CD8-positive, alpha-beta memory T cell (primary cell): ENCODE data around the gene TXNDC2. TPM values are rescaled to one million over a fixed set of nuclear protein-coding genes. Genes with fewer than 3 reads are reported as not detected.

ENCODE experiments used
- CTCF ChIA-PET: fragments of 350-600 bp; sonication (Branson Sonifier 250); formaldehyde crosslinking; loops from one replicate; lab custom pipeline; 2021; ENCODE audit warnings: antibody characterized with exemption; lab: Charles Lee
- POLR2A ChIA-PET: fragments of 350-600 bp; sonication (Branson Sonifier 250); formaldehyde crosslinking; loops from one replicate; lab custom pipeline; 2021; ENCODE audit warnings: antibody characterized with exemption; lab: Charles Lee
- DNase-seq, 5 donors: peaks; one replicate each; pipeline versions ENCODE4 v3.0.0 to v3.0.0-alpha.2; 2020 to 2022; ENCODE audit warnings: mixed read lengths in 1 of 5
- H3K27ac ChIP-seq: one replicate; pipeline ENCODE4 v1.7.0; 2013; ENCODE audit warnings: low read depth, mild to moderate bottlenecking, low read length, moderate library complexity
- H3K27me3 ChIP-seq: 2 replicates; pipeline ENCODE4 v1.7.0; 2013; ENCODE audit warnings: low read length, mild to moderate bottlenecking; ENCODE audit not compliant: insufficient read depth, poor library complexity, severe bottlenecking
- H3K36me3 ChIP-seq: 2 replicates; pipeline ENCODE4 v1.7.0; 2013; ENCODE audit warnings: mild to moderate bottlenecking, low read length, moderate library complexity; ENCODE audit not compliant: insufficient read depth
- H3K4me1 ChIP-seq: 2 replicates; pipeline ENCODE4 v1.7.0; 2013; ENCODE audit warnings: mild to moderate bottlenecking, low read length, moderate library complexity; ENCODE audit not compliant: insufficient read depth
- H3K4me3 ChIP-seq: 2 replicates; pipeline ENCODE4 v1.7.0; 2013; ENCODE audit warnings: mild to moderate bottlenecking, low read length
- H3K9me3 ChIP-seq: 2 replicates; pipeline ENCODE4 v1.7.0; 2013; ENCODE audit warnings: mild to moderate bottlenecking, low read length
- H3K27ac Mint-ChIP-seq, 8 donors: one replicate each; pipeline ENCODE4 v1.8.0; 2020 to 2021; ENCODE audit warnings: mixed read lengths in 8 of 8, mild to moderate bottlenecking in 6 of 8, inconsistent platforms in 3 of 8, moderate library complexity in 3 of 8
- H3K27me3 Mint-ChIP-seq, 2 donors: one replicate each; pipeline ENCODE4 v1.8.0; 2020 to 2021; ENCODE audit warnings: mixed read lengths in 2 of 2, mild to moderate bottlenecking in 1 of 2, moderate library complexity in 1 of 2
- H3K36me3 Mint-ChIP-seq, 3 donors: one replicate each; pipeline ENCODE4 v1.8.0; 2020 to 2021; ENCODE audit warnings: mixed read lengths in 3 of 3, inconsistent platforms in 1 of 3, mild to moderate bottlenecking in 1 of 3
- H3K4me1 Mint-ChIP-seq, 3 donors: one replicate each; pipeline ENCODE4 v1.8.0; 2020 to 2021; ENCODE audit warnings: mixed read lengths in 3 of 3, inconsistent platforms in 1 of 3, mild to moderate bottlenecking in 1 of 3
- H3K4me3 Mint-ChIP-seq, 7 donors: one replicate each; pipeline ENCODE4 v1.8.0; 2020 to 2021; ENCODE audit warnings: mixed read lengths in 7 of 7, mild to moderate bottlenecking in 6 of 7, moderate library complexity in 4 of 7, inconsistent platforms in 2 of 7
- H3K9me3 Mint-ChIP-seq, 5 donors: one replicate each; pipeline ENCODE4 v1.8.0; 2020 to 2022; ENCODE audit warnings: mixed read lengths in 5 of 5, mild to moderate bottlenecking in 3 of 5, moderate library complexity in 2 of 5, inconsistent platforms in 1 of 5
- polyA plus RNA-seq: library from polyadenylated mRNA; unstranded; fragments of 300-500 nt; fragmentation: Illumina TruSeq; gene quantifications from one replicate; pipeline ENCODE4 v1.2.3, GENCODE V29; 2021
- total RNA-seq, 2 experiments: library from RNA; stranded (reverse); gene quantifications; one replicate each; pipeline ENCODE4 v1.2.3, GENCODE V29; 2021

TXNDC2 gene
- total and polyA plus RNA-seq, 3 experiments from 2014 or later: not detected

DNA sequence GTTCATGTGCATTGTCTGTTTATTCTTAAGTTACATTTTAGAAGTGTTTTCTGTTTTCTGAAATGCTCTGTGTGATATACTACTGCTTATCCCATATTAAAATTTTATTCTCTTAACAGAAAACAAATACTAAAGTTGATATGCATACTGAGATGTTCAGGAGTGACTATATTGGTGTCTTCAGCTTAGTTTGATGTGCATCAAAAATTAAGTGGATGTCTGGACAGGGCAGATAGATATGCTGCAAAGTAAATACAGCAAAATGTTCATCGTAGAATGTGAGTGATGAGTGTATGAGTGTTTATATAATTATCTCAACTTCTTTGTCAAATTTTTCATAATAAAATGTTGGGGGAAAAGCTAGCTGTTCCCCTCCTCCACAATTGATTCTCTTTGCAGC lies 41.2 kb downstream of the TXNDC2 start:
- Histone ChIP-seq H3K36me3 (no peaks in the 10 kb centered on the region), H3K4me1 (peaks cover 65% of the 10 kb centered on the region), H3K27me3 (no peaks in the 10 kb centered on the region), H3K27ac (no peak overlapping the region), H3K4me3 (no peak overlapping the region), H3K9me3 (no peaks in the 10 kb centered on the region)
- ChIA-PET CTCF (no interaction called here), POLR2A (interaction anchor here (0.6 kb wide), 1 partner anchor 61 kb away, joined by 5 read pairs; no protein-coding TSS in a partner anchor)
- Mint-ChIP-seq H3K4me1 (peaks cover 15 to 83% (median 65%) of the 10 kb centered on the region in 3 donors), H3K27me3 (no peaks in the 10 kb centered on the region), H3K36me3 (peaks cover 0 to 3% (median 1%) of the 10 kb centered on the region in 3 donors), H3K4me3 (peak overlapping the region in 2 of 7 donors; percentile 0 to 10), H3K9me3 (no peaks in the 10 kb centered on the region), H3K27ac (peak overlapping the region in 2 of 8 donors; percentile 33 to 46)
- no peak for DNase-seq

DNA sequence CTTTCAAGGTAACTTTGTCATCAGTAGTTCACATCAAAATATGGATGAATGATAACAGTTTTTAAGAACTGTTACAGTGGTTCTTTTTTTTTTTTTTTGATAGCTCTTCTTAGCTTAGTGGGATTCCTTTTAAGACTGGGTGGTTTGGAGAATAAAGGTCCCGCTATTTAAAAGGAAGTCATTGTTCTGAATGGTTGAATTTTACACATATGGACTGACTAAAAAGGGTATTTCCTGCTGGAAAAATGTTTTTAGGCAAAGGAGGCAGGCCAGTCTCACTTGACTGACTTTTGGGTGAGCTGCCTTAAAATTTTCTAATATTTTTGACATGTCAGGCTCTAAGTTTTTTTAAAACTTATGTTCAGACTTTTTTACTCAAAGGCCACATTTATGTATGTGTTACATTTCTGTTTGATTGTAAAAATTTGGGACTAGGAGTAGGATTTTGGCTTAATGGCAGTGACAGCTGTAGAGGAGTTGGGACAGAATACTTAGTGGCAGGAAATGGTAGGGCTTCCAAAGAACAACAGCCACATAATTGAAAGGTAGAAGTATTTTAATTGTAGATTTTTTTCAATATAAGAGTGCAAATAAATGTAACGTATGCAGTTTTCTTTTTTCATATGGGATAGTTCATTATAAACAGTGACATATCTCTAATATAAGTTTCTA lies 41.8 kb downstream of the TXNDC2 start:
- Histone ChIP-seq H3K9me3 (no peaks in the 10 kb centered on the region), H3K27ac (no peak overlapping the region), H3K4me3 (no peak overlapping the region), H3K4me1 (peaks cover 60% of the 10 kb centered on the region), H3K36me3 (peaks cover 5% of the 10 kb centered on the region), H3K27me3 (no peaks in the 10 kb centered on the region)
- CTCF ChIA-PET: no interaction called here
- H3K9me3 Mint-ChIP-seq: no peaks in the 10 kb centered on the region
- POLR2A ChIA-PET: interaction anchor here (0.6 to 0.9 kb wide), 2 partner anchors 12 to 62 kb away, joined by 3 to 5 read pairs; no protein-coding TSS in a partner anchor
- H3K36me3 Mint-ChIP-seq: peaks cover 0 to 9% (median 1%) of the 10 kb centered on the region in 3 donors
- H3K4me3 Mint-ChIP-seq: peak overlapping the region in 4 of 7 donors; percentile 3 to 44 (median 9)
- peaks cover 20 to 83% (median 70%) of the 10 kb centered on the region in 3 donors for H3K4me1 Mint-ChIP-seq
- no peaks in the 10 kb centered on the region for H3K27me3 Mint-ChIP-seq
- peak overlapping the region in 3 of 8 donors; percentile 40 to 73 (median 46) for H3K27ac Mint-ChIP-seq
- DNase-seq: no peak

DNA sequence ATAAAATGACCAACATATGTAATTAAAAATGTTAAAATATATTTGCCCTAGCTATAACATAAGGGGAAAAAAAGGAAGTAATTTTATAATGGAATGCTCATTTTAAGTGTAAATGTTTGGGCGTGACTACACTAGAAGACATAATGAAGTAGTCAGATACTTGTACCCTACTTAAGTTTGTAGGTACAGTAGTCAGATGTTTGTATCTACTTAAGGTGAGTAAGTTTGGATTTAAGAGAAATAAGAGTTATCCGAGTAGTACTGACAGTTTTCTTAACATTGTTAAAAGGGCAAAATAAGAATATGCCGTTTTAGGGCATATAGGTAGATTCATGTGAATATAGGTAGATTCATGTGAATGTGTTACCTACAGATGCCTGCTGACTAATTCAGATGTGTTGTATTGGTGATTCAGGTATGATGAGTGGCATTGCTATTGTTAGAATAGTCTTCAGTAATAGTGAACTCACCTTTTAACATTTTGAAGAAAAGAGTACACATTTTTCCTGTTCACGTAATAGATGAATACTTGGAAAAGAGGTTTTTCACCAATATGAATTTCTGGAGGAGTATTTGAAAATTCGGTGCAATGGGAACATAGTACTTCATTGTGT lies 43.0 kb downstream of the TXNDC2 start:
- H3K4me1 Mint-ChIP-seq: peaks cover 29 to 77% (median 77%) of the 10 kb centered on the region in 3 donors
- DNase-seq: no peak
- no peaks in the 10 kb centered on the region for H3K27me3 Mint-ChIP-seq
- H3K36me3 Mint-ChIP-seq: peaks cover 0 to 21% (median 4%) of the 10 kb centered on the region in 3 donors
- peak overlapping the region in 4 of 7 donors; percentile 1 to 63 (median 6) for H3K4me3 Mint-ChIP-seq
- no peaks in the 10 kb centered on the region for H3K9me3 ChIP-seq
- no peaks in the 10 kb centered on the region for H3K27me3 ChIP-seq
- peak overlapping the region in 2 of 8 donors; percentile 22 to 61 for H3K27ac Mint-ChIP-seq
- H3K9me3 Mint-ChIP-seq: no peaks in the 10 kb centered on the region
- no peak overlapping the region for H3K27ac ChIP-seq
- ChIA-PET POLR2A (interaction anchor here (0.9 kb wide), 1 partner anchor 14 kb away, joined by 3 read pairs; no protein-coding TSS in a partner anchor), CTCF (no interaction called here)
- H3K4me1 ChIP-seq: peaks cover 50% of the 10 kb centered on the region
- H3K36me3 ChIP-seq: peaks cover 12% of the 10 kb centered on the region
- H3K4me3 ChIP-seq: no peak overlapping the region

DNA sequence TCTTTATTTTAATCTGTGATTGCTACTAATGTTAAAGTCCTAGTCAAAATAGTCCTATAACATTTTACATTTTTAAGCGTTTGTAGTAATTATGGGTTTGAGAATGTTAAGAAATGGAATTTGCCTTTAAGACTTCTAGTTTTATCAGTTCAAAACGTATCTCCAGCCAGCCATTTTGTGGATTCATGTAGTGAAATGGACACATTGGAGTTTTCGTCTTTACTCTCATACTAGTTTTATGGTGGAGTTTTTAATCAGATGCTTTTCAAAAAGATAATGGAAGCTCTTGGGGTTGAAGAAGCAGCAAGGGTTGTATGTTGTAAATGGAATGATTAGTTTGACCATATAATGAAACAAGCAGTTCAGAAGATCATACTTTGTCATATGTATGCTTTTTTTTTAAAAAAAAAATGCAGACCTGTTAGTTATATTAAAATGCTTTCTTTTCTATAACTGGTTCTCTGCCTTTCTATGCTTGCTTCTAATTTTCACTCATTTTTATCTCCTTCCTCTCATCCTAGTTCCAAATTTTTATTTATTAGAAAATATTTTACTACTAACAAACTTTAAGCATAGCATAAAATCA lies 44.6 kb downstream of the TXNDC2 start:
- H3K4me3 Mint-ChIP-seq: peak overlapping the region in 1 of 7 donors; percentile 11
- no peak overlapping the region for H3K27ac Mint-ChIP-seq
- H3K27ac ChIP-seq: no peak overlapping the region
- H3K36me3 Mint-ChIP-seq: peaks cover 0 to 33% (median 4%) of the 10 kb centered on the region in 3 donors
- peaks cover 20% of the 10 kb centered on the region for H3K36me3 ChIP-seq
- DNase-seq: no peak
- H3K27me3 ChIP-seq: no peaks in the 10 kb centered on the region
- peaks cover 36% of the 10 kb centered on the region for H3K4me1 ChIP-seq
- no peaks in the 10 kb centered on the region for H3K9me3 ChIP-seq
- H3K27me3 Mint-ChIP-seq: no peaks in the 10 kb centered on the region
- H3K4me1 Mint-ChIP-seq: peaks cover 34 to 82% (median 67%) of the 10 kb centered on the region in 3 donors
- H3K9me3 Mint-ChIP-seq: no peaks in the 10 kb centered on the region
- no peak overlapping the region for H3K4me3 ChIP-seq
- POLR2A ChIA-PET: no interaction called here
- CTCF ChIA-PET: no interaction called here

DNA sequence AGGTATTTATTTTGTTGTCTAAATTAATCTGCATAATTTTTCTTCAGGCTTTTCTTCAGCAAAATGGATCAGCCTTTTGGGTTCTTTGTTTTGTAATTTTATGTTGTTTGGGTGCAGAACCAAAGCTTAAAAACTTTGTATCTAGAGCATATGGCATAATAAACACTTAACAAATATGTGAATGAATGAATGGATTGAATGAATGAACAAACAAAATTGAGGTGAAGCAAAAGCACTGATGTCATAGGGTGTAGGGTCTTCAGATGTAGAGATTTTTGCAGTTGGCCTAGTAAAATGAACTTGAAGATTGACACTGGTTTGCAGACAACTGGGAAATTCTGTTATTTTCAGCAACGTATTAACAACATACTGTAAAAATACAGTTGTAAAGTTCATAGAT lies 45.4 kb downstream of the TXNDC2 start:
- H3K36me3 ChIP-seq: peaks cover 20% of the 10 kb centered on the region
- Mint-ChIP-seq H3K36me3 (peaks cover 0 to 39% (median 4%) of the 10 kb centered on the region in 3 donors), H3K27me3 (no peaks in the 10 kb centered on the region), H3K4me1 (peaks cover 34 to 74% (median 60%) of the 10 kb centered on the region in 3 donors), H3K9me3 (no peaks in the 10 kb centered on the region), H3K27ac (peak overlapping the region in 1 of 8 donors; percentile 23), H3K4me3 (no peak overlapping the region)
- no peak overlapping the region for H3K27ac ChIP-seq
- POLR2A ChIA-PET: no interaction called here
- H3K9me3 ChIP-seq: no peaks in the 10 kb centered on the region
- no peaks in the 10 kb centered on the region for H3K27me3 ChIP-seq
- no peak overlapping the region for H3K4me3 ChIP-seq
- DNase-seq: no peak
- CTCF ChIA-PET: no interaction called here
- H3K4me1 ChIP-seq: peaks cover 28% of the 10 kb centered on the region

DNA sequence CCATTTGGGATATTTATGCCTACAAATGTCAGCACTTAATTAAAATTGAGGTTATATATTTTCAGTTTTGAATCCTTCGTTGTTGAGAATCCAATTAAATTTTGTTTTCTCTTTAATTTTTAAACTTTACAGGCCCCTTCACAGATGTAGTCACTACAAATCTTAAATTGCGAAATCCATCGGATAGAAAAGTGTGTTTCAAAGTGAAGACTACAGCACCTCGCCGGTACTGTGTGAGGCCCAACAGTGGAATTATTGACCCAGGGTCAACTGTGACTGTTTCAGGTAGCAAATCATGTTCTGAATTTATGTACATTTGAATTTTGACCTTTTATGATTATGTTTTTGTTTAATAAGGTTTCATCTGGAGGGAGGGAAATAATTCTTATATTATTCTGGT lies 45.9 kb downstream of the TXNDC2 start:
- peaks cover 0 to 44% (median 4%) of the 10 kb centered on the region in 3 donors for H3K36me3 Mint-ChIP-seq
- no peak overlapping the region for H3K4me3 Mint-ChIP-seq
- no peaks in the 10 kb centered on the region for H3K27me3 ChIP-seq
- peaks cover 23% of the 10 kb centered on the region for H3K4me1 ChIP-seq
- POLR2A ChIA-PET: no interaction called here
- CTCF ChIA-PET: no interaction called here
- H3K36me3 ChIP-seq: peaks cover 25% of the 10 kb centered on the region
- peak overlapping the region in 2 of 8 donors; percentile 47 to 69 for H3K27ac Mint-ChIP-seq
- H3K9me3 ChIP-seq: no peaks in the 10 kb centered on the region
- no peak overlapping the region for H3K4me3 ChIP-seq
- no peak for DNase-seq
- H3K4me1 Mint-ChIP-seq: peaks cover 34 to 69% (median 55%) of the 10 kb centered on the region in 3 donors
- H3K27me3 Mint-ChIP-seq: no peaks in the 10 kb centered on the region
- H3K9me3 Mint-ChIP-seq: no peaks in the 10 kb centered on the region
- H3K27ac ChIP-seq: no peak overlapping the region

DNA sequence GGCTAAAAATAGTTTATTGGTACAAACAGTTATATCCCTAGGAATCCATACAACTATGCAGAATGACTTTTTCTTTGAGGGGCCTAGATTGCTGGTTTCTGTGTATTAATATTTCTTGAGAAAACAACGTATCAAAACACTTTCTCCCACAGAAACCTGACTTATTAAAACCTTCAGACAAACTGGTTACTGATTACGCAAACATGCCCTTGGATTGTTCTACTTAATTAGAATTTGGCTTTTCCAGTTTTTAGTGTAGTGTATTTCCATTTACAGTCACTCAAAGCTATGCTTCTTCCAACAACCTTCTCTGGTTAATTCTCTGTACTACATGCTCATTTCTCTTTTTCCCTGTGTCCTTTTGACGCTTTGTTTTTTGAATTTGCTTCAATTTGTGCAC lies 48.1 kb downstream of the TXNDC2 start:
- CTCF ChIA-PET: no interaction called here
- no peak overlapping the region for H3K27ac ChIP-seq
- no peaks in the 10 kb centered on the region for H3K9me3 Mint-ChIP-seq

DNA sequence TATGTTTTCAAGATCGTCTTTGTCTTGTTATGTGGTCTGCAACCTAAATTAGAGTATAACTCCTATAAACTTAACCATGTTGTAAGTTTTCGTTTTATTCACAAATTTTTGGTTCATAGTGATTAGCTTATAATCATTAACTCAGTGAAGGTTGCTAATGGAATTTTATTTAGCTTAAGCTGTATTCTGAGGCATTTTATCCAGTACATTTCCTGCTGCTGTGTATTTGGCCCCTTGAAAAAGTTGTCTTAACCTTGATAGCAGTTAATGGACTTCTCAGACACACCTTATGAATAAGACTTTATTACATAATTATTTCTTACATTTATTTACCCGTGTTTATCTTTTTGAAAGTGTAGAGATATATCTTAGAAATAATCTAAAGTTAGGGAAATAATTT lies 48.5 kb downstream of the TXNDC2 start:
- ChIA-PET CTCF (no interaction called here), POLR2A (no interaction called here)
- no peak overlapping the region for H3K4me3 ChIP-seq
- H3K27ac ChIP-seq: no peak overlapping the region
- DNase-seq: no peak
- H3K27me3 Mint-ChIP-seq: no peaks in the 10 kb centered on the region
- H3K4me1 ChIP-seq: no peaks in the 10 kb centered on the region
- peaks cover 0 to 64% (median 9%) of the 10 kb centered on the region in 3 donors for H3K36me3 Mint-ChIP-seq
- H3K36me3 ChIP-seq: peaks cover 36% of the 10 kb centered on the region
- no peaks in the 10 kb centered on the region for H3K27me3 ChIP-seq
- H3K4me1 Mint-ChIP-seq: peaks cover 31 to 44% (median 38%) of the 10 kb centered on the region in 3 donors
- no peak overlapping the region for H3K27ac Mint-ChIP-seq
- H3K9me3 Mint-ChIP-seq: no peaks in the 10 kb centered on the region
- no peaks in the 10 kb centered on the region for H3K9me3 ChIP-seq
- H3K4me3 Mint-ChIP-seq: no peak overlapping the region

More for the DNA sequence above, 48.1 kb downstream of the TXNDC2 start:
- Histone ChIP-seq H3K4me3 (no peak overlapping the region), H3K27me3 (no peaks in the 10 kb centered on the region), H3K9me3 (no peaks in the 10 kb centered on the region), H3K4me1 (peaks cover 1% of the 10 kb centered on the region), H3K36me3 (peaks cover 36% of the 10 kb centered on the region)
- Mint-ChIP-seq H3K4me1 (peaks cover 34 to 48% (median 38%) of the 10 kb centered on the region in 3 donors), H3K27ac (peak overlapping the region in 2 of 8 donors; percentile 27 to 36), H3K36me3 (peaks cover 0 to 64% (median 9%) of the 10 kb centered on the region in 3 donors), H3K27me3 (no peaks in the 10 kb centered on the region), H3K4me3 (no peak overlapping the region)
- no peak for DNase-seq
- POLR2A ChIA-PET: no interaction called here
